ENCODE data around the gene LRRC56. TPM values are rescaled to one million over a fixed set of nuclear protein-coding genes. Genes with fewer than 3 reads are reported as not detected.

The LRRC56 gene
- total and polyA plus RNA-seq, 9 of the 15 experiments (the other 6 are each of a cell fraction or from before 2014, with no cell fraction given): 0.03 to 4.5 (median 1.0) TPM; not detected in 1

- TF ChIP-seq, protein P1, sequence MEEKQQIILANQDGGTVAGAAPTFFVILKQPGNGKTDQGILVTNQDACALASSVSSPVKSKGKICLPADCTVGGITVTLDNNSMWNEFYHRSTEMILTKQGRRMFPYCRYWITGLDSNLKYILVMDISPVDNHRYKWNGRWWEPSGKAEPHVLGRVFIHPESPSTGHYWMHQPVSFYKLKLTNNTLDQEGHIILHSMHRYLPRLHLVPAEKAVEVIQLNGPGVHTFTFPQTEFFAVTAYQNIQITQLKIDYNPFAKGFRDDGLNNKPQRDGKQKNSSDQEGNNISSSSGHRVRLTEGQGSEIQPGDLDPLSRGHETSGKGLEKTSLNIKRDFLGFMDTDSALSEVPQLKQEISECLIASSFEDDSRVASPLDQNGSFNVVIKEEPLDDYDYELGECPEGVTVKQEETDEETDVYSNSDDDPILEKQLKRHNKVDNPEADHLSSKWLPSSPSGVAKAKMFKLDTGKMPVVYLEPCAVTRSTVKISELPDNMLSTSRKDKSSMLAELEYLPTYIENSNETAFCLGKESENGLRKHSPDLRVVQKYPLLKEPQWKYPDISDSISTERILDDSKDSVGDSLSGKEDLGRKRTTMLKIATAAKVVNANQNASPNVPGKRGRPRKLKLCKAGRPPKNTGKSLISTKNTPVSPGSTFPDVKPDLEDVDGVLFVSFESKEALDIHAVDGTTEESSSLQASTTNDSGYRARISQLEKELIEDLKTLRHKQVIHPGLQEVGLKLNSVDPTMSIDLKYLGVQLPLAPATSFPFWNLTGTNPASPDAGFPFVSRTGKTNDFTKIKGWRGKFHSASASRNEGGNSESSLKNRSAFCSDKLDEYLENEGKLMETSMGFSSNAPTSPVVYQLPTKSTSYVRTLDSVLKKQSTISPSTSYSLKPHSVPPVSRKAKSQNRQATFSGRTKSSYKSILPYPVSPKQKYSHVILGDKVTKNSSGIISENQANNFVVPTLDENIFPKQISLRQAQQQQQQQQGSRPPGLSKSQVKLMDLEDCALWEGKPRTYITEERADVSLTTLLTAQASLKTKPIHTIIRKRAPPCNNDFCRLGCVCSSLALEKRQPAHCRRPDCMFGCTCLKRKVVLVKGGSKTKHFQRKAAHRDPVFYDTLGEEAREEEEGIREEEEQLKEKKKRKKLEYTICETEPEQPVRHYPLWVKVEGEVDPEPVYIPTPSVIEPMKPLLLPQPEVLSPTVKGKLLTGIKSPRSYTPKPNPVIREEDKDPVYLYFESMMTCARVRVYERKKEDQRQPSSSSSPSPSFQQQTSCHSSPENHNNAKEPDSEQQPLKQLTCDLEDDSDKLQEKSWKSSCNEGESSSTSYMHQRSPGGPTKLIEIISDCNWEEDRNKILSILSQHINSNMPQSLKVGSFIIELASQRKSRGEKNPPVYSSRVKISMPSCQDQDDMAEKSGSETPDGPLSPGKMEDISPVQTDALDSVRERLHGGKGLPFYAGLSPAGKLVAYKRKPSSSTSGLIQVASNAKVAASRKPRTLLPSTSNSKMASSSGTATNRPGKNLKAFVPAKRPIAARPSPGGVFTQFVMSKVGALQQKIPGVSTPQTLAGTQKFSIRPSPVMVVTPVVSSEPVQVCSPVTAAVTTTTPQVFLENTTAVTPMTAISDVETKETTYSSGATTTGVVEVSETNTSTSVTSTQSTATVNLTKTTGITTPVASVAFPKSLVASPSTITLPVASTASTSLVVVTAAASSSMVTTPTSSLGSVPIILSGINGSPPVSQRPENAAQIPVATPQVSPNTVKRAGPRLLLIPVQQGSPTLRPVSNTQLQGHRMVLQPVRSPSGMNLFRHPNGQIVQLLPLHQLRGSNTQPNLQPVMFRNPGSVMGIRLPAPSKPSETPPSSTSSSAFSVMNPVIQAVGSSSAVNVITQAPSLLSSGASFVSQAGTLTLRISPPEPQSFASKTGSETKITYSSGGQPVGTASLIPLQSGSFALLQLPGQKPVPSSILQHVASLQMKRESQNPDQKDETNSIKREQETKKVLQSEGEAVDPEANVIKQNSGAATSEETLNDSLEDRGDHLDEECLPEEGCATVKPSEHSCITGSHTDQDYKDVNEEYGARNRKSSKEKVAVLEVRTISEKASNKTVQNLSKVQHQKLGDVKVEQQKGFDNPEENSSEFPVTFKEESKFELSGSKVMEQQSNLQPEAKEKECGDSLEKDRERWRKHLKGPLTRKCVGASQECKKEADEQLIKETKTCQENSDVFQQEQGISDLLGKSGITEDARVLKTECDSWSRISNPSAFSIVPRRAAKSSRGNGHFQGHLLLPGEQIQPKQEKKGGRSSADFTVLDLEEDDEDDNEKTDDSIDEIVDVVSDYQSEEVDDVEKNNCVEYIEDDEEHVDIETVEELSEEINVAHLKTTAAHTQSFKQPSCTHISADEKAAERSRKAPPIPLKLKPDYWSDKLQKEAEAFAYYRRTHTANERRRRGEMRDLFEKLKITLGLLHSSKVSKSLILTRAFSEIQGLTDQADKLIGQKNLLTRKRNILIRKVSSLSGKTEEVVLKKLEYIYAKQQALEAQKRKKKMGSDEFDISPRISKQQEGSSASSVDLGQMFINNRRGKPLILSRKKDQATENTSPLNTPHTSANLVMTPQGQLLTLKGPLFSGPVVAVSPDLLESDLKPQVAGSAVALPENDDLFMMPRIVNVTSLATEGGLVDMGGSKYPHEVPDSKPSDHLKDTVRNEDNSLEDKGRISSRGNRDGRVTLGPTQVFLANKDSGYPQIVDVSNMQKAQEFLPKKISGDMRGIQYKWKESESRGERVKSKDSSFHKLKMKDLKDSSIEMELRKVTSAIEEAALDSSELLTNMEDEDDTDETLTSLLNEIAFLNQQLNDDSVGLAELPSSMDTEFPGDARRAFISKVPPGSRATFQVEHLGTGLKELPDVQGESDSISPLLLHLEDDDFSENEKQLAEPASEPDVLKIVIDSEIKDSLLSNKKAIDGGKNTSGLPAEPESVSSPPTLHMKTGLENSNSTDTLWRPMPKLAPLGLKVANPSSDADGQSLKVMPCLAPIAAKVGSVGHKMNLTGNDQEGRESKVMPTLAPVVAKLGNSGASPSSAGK (IDR thresholded peaks at IDR 0.05): peak; percentile 58
- TF ChIP-seq MAFF (IDR thresholded peaks at IDR 0.05; ENCODE audit: low read length) (peak; percentile 49; the same call in 1 of the 2 replicates), CTBP1 (IDR thresholded peaks at IDR 0.05; ENCODE audit: borderline replicate concordance) (peak; percentile 12; the same call in 1 of the 2 replicates), USF1 (CRISPR knock-in tag; IDR thresholded peaks at IDR 0.05) (peak; percentile 84), ARID1B (IDR thresholded peaks at IDR 0.05) (peak; percentile 10; the same call in 1 of the 2 replicates)
- TF ChIP-seq, protein P2, sequence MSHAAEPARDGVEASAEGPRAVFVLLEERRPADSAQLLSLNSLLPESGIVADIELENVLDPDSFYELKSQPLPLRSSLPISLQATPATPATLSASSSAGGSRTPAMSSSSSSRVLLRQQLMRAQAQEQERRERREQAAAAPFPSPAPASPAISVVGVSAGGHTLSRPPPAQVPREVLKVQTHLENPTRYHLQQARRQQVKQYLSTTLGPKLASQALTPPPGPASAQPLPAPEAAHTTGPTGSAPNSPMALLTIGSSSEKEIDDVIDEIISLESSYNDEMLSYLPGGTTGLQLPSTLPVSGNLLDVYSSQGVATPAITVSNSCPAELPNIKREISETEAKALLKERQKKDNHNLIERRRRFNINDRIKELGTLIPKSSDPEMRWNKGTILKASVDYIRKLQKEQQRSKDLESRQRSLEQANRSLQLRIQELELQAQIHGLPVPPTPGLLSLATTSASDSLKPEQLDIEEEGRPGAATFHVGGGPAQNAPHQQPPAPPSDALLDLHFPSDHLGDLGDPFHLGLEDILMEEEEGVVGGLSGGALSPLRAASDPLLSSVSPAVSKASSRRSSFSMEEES (CRISPR knock-in tag; IDR thresholded peaks at IDR 0.05): peak; percentile 99
Measured at GRCh38 chr11:574031-574570, 36.8 kb downstream of the LRRC56 start (continued).
